ENCODE data around the gene MAP6. TPM values are rescaled to one million over a fixed set of nuclear protein-coding genes. Genes with fewer than 3 reads are reported as not detected.
"Not testable (repeated sequence)": the region's sequence is repeated elsewhere in the genome, so short reads cannot be mapped to it uniquely, and the experiment has no call there.

The MAP6 gene
- total and polyA plus RNA-seq, 8 donors = 0.88 to 17.4 (median 2.5) TPM

GRCh38 chr11:75589051-75589450 lies 79.8 kb downstream of the MAP6 start:
- no peaks in the 10 kb centered on the region for H3K36me3 ChIP-seq
- FAIRE-seq = no peak
- H3K27me3 ChIP-seq = no peaks in the 10 kb centered on the region
- TF ChIP-seq, protein P1, sequence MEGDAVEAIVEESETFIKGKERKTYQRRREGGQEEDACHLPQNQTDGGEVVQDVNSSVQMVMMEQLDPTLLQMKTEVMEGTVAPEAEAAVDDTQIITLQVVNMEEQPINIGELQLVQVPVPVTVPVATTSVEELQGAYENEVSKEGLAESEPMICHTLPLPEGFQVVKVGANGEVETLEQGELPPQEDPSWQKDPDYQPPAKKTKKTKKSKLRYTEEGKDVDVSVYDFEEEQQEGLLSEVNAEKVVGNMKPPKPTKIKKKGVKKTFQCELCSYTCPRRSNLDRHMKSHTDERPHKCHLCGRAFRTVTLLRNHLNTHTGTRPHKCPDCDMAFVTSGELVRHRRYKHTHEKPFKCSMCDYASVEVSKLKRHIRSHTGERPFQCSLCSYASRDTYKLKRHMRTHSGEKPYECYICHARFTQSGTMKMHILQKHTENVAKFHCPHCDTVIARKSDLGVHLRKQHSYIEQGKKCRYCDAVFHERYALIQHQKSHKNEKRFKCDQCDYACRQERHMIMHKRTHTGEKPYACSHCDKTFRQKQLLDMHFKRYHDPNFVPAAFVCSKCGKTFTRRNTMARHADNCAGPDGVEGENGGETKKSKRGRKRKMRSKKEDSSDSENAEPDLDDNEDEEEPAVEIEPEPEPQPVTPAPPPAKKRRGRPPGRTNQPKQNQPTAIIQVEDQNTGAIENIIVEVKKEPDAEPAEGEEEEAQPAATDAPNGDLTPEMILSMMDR (IDR thresholded peaks at IDR 0.05) = no peak
- no peak for ATAC-seq
- H3K27ac ChIP-seq = no peak overlapping the region
- DNase-seq = no peak
- H3K4me3 ChIP-seq = no peak overlapping the region
- no peaks in the 10 kb centered on the region for H3K9me3 ChIP-seq
- 84 to 92% methylated on average over 7 of the region's 7 CpGs for WGBS, 2 donors
- intact Hi-C loops (cut with DNase I) = no loop called here
- peaks cover 0 to 7% (median 0%) of the 10 kb centered on the region in 3 donors for H3K4me1 ChIP-seq

DNA sequence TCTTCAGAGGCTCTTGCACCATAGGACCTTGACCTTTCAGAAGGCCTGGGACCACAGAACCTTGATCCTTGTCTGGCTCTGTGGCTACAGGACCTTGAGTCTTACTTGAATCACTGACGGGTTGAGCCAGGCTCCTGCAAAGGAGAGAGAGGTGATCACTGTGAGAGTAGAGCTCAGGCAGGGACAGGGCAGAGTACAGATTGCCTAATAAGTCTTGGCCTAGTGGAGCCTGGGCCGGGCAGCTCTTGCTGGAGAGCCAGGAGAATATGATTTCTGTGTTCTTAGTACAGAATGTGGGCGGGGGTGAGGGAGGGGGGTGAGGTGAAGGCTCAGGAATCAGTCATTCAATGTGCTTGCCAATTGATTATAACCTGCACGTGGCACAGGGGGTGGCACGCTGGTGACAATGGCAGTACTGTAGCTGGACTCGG lies 80.8 kb downstream of the MAP6 start:
- FAIRE-seq (no peak), DNase-seq (peak in 3 of 6 donors; percentile 35 to 46 (median 39)), ATAC-seq (peak in 3 of 4 donors; percentile 15 to 34 (median 17))
- peaks cover 0 to 6% (median 0%) of the 10 kb centered on the region in 3 donors for H3K4me1 ChIP-seq
- TF ChIP-seq, protein P1 (IDR thresholded peaks at IDR 0.05) = no peak
- no peaks in the 10 kb centered on the region for H3K27me3 ChIP-seq
- intact Hi-C loops (cut with DNase I) = no loop called here
- no peak overlapping the region for H3K4me3 ChIP-seq
- no peak overlapping the region for H3K27ac ChIP-seq
- 73 to 74% methylated on average over 6 of the region's 6 CpGs for WGBS, 2 donors
- no peaks in the 10 kb centered on the region for H3K36me3 ChIP-seq
- no peaks in the 10 kb centered on the region for H3K9me3 ChIP-seq

- TF ChIP-seq, protein P1 (IDR thresholded peaks at IDR 0.05) = no peak
- Histone ChIP-seq H3K36me3 (no peaks in the 10 kb centered on the region), H3K27ac (no peak overlapping the region), H3K27me3 (no peaks in the 10 kb centered on the region), H3K4me3 (no peak overlapping the region), H3K4me1 (no peaks in the 10 kb centered on the region), H3K9me3 (no peaks in the 10 kb centered on the region)
- ATAC-seq (no peak), FAIRE-seq (no peak), DNase-seq (no peak)
- intact Hi-C loops (cut with DNase I) = no loop called here
- WGBS, 2 donors = 90 to 96% methylated on average over 3 of the region's 3 CpGs
Observed at GRCh38 chr11:75586395-75586794, 82.4 kb downstream of the MAP6 start.

GRCh38 chr11:75585293-75585670 lies 83.6 kb downstream of the MAP6 start:
- H3K27ac ChIP-seq = no peak overlapping the region
- intact Hi-C loops (cut with DNase I) = no loop called here
- TF ChIP-seq, protein P1 (IDR thresholded peaks at IDR 0.05) = no peak
- ATAC-seq (no peak), FAIRE-seq (no peak), DNase-seq (no peak)
- H3K9me3 ChIP-seq = no peaks in the 10 kb centered on the region
- no peaks in the 10 kb centered on the region for H3K36me3 ChIP-seq
- 91 to 95% methylated on average over 8 of the region's 8 CpGs for WGBS, 2 donors
- no peaks in the 10 kb centered on the region for H3K27me3 ChIP-seq
- no peak overlapping the region for H3K4me3 ChIP-seq
- no peaks in the 10 kb centered on the region for H3K4me1 ChIP-seq

- DNase-seq; ATAC-seq; H3K27me3 ChIP-seq; FAIRE-seq; intact Hi-C loops (cut with DNase I); H3K4me3 ChIP-seq; H3K9me3 ChIP-seq; H3K4me1 ChIP-seq; H3K36me3 ChIP-seq: not testable (repeated sequence)
- peak overlapping the region in 2 of 4 donors; percentile 89 to 91 for H3K27ac ChIP-seq
- WGBS, 2 donors = 90 to 91% methylated on average over 12 of the region's 12 CpGs
Observed at GRCh38 chr11:75584659-75585292, 84.1 kb downstream of the MAP6 start.
